SU-DHL-6 (cell line): ENCODE data around the gene SKIC8.

Experiments
- CTCF ChIP-seq: fragments of 200-600 bp; sonication (generic); IDR thresholded peaks from one replicate; pipeline ENCODE4 v1.5.1; 2017; ENCODE audit warnings: antibody characterized with exemption, mild to moderate bottlenecking, low read length, moderate library complexity; ENCODE audit not compliant: insufficient read depth, poor library complexity, severe bottlenecking
- EZH2phosphoT487 ChIP-seq: fragments of 200-600 bp; sonication (generic), shearing (Covaris generic); conservative IDR thresholded peaks from 2 replicates; pipeline ENCODE4 v1.6.1; 2018; ENCODE audit warnings: mild to moderate bottlenecking, antibody characterized with exemption, low read length, moderate library complexity, mixed read lengths

- TF ChIP-seq CTCF (no peak), EZH2phosphoT487 (no peak)
Observed at GRCh38 chr15:78236491-78236890, 62.9 kb downstream of the SKIC8 start.
